HG02623 (cell line): ENCODE measurements around the gene LPO.

ENCODE experiments used
- ATAC-seq: cut with Tn5 transposase; IDR thresholded peaks from one replicate; pipeline ENCODE4 v1.9.1; 2021; ENCODE audit warnings: moderate library complexity; ENCODE audit not compliant: unreplicated experiment

Gene LPO

DNA sequence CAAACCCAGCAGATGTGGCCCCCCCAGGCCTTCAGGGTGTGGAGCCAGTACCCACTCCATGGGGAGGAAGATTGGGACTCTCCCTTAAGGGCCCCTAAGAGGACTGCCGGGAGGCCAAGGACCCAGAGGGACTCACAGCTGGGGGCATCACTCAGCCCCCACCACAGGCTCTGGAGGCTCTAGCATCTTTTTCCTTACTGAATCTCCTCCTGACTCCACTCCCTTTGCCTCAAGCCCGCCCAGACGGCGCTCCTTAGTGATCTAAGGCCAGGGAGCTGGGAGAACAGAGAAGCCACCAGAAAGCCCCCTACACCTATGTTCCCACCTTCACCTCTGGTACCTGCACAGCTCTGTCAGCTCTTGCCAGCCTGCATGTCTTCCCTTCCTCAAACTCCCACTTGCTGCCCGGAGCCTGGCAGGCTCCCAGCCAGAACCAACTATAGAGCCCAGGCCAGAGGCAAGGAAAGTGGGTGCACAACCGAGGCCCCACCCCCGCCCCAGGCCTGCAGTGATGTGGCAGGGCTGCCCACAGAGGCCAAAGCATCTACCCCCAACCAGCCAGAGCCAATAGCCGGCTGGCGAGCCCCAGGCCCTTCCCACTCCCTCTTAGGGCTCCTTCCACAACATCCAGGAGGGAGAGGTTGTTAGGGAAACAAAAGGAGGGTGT, 64.7 kb downstream of the LPO start:
- no peak for ATAC-seq

DNA sequence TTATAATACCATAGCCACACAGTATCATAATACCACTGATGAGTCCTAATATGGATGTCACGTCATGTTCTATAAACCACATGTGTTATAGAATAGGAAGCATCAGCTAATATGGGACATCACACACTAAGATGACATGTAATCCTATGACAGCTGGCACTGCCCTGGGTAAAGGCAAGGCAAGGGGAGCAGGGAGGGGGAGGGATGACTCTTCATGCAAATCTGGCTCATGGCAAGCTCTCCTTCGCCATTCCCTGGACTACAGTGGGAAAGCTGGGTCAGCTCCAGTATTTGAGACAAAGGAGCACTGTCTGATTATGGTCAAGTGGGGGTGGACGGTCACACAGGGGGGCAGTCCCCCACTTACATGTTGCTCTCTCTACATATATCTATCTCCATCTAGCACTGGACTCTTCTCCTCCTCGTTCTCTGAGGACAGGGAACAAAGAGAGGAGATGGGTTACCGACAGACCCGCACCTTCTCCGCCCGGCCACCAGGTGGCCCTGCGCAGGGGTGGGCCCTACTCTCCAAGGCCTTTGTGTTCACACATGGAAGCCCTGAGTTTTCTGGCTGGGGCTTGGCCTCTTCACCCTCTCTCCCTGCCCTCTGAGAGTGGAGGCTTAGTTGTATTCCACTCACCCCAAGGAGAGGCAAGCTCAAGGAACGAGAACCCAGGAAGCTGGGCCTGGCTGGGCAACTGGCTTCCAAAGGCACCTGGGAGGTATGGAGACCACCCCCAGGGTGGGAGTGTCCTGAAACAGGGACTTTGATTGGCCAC, 65.8 kb downstream of the LPO start:
- no peak for ATAC-seq

DNA sequence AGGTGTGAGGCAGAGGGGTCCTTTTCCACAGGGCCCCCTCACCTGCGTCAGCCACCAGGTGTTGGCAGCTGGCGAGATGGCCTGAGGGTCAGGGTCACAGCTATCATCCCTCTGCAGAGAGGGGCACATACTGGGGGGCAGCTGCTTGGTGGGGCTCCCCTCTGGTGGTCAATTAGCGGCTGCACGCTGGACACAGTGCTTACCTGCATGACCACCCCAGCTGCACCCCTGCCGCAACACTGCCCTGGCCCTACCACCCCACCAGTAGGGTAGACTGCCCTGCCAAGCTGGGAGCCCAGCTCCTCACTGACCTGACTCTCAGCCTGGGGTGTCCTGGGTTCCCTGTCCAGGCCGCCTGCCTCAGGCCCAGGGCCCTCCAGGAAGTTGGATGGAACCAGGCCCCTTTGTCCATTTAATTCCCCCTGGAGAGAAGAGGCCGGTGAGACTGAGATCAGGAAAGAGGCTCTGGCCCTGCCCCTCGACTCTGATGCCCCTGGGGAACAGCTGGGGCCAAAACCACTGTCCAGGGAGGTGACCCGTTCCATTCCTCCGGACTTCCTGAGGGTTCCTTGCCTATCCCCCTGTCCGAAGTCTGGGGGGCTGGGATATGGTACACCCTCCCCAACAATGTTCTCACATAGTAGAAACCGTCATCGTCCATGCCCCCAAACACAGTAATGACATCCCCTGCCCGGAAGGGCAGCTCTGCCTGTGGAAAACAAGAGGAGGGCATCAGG, 66.5 kb downstream of the LPO start:
- no peak for ATAC-seq

DNA sequence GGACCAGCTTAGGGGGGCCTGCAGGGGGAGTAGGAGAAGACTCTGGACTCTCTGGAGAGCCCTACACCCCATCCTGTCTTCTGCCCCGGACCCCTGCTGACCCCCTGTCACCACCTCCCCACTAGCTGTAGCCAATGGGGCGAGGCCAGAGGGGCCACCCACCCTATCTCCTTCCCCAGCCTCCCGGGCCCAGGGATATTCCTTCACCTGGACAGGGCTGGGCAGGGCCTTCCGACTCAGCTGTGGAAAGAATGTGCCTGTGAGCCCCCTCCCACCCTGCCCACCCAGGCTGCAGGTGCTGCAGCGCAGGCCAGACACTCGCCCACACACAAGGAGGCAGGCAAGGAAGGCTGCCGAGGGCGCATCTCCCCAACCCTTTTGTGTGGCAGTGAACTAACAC, 67.2 kb downstream of the LPO start:
- ATAC-seq = no peak

DNA sequence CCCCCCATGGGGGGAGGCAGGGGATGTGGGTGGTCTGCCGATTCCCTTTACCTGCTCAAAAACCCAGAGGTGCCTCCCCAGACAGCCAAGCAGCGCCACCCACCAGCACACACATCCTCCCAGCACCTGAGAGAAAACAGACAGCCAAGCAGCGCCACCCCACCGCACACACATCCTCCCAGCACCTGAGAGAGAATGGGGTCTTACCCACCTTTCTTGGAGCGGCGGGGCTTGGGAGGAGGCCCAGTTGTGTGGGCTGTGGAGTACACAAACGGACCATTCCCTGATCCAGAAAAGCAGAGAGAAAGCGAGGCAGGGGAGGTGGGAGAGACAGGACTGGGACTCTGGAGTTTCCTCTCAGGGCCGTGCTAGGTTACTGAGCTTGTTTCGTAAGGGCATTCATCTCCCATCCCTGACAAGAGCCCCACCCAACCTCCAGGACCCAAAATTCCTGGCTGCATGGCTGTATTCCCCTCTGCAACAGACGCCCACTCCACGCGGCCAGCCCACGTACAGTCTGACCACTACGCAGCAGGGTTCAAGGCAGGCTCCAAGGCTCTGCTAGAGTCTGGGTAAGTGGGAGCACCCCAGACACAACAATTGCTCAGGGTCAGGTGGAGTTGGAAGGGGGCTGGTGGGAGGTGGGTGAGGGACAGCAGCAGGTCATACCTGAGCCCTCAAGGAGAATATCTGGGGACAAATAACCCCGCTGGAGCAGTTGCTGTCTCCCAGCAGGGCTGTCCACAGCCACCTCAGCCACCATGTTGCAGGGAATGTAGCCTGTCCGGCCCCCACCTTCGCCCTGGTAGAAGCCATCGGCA, 68.0 kb downstream of the LPO start:
- ATAC-seq = no peak

DNA sequence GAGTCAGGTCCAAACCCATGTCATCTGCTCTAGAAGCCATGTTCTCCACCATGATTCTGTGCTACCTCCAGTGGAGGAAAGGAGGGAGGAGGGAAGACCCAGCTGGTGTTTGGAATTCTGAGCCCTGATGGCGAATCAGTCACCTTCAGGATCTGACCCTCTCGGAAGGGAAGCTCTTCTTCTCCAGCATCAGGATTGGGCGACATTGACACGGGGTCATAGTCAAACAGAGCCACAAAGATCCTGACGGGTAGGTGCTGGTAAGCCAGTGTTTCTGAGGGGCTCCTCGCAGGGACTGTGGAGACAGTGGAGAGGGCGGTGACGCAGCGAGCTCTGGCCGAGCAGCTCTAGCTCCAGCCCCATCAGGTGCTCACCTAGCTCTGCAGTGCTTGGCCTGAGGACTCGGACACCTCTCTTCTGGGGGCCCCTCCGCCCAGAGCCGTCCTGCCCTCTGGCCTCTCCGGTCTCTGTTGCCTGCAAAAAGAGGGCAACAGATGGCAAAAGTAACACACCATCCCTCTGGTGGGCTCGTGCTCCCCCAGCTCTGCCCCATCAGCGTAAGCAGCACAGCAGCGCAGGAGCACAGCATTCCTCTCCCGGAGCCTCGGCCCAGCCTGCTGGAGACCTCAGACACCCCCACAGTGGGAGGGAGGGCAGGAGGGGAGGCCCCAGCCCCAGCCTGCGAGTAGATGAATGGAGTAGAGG, 69.2 kb downstream of the LPO start:
- no peak for ATAC-seq

DNA sequence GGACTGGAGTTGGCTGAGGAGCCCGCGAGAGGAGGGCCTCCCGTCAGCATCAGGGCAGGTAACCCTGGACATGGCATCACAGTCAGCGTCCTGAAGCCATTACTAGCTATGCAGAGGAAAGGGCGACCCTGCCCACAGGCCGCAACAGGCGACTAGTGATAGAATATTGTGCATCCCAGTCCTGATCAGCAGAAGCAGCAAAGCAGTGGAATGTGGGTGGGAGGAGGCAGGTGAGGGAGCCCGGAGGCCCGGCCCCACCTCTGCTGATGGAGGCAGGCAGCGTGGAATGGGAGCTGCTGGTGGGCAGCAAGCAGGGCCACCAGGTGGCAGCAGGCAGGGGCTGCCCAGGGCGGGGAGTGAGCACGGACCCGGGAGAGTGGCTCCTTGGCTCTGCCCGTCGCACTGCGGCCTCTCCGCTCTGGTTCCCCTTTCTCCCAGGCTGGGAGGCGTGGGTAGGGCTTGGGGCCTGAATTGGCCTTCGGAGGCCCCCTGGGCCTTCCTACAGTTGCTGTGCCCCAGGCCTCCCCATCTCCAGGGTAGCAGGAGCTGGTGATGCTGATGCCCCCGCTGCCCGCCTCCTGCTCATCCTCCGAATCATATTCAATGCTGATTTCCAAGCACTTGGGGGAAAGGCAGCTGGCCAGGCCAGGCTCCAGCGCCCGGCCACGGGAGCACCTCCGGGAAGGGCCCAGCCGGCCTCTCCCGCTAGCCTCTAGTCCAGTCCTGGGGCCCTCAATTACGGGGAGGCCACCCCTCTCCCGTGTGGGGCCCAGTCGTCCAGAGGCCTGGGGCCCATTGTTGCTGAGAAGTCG, 70.0 kb downstream of the LPO start:
- ATAC-seq = no peak

DNA sequence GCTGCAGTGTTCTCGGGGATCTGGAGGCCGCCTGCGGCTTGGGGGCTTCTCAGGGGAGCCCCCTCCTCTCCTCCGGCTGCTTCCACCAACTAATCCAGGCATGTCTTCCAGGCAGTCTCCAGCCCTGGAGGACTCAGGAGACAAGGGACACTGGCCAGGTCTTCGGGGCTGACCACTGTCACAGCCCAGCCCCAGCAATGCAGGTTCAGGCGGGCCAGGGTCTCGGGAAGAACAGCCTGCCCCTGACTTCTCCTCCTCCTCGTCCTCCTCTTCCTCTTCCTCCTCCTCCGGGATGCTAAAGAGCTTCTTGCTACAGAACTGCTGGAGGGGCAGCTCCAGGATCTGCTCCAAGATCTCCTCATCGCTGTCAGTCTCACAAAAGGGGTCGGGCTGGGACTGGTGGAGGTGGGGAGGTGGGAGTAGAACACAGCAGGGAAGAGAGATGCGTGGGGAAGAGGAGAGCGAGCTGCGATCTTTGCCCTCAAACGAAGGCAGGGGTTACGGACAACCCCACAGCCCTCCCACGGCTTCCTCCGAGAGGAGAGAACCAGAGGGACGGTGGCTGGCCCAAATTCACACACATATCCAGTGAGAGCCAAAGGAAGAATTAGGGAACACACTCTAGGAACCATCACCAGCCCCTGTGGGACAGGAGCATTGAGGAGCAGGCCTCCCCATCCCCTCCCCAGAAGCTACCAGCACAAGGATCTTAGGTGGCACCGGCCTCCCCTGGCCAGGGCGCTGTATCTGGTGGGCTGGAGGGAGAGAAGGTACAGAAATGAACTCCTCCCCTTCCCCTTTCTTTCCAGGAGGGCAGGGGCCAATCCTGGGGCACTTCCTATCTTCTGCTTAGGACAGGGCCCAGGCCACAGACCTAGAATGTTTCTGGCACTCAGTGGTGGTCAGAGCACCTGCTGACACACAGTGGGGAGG, 70.9 kb downstream of the LPO start:
- ATAC-seq = no peak

DNA sequence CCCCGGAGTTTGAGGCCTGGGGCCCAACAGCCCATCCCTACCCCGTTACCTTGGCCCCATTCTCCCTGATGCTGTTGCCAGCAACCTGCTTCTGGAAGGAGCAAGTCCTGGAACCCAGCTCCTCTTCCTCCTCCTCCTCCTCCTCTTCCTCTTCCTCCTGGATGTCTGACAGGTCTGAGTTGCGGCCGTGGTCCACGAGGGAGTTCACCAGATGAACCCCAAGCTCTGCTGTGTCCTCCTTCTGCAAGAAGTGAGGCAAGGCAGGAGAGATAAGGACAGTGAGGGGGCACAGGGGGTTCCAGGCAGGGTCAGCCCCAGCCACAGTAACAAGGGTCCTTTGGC, 71.5 kb downstream of the LPO start:
- no peak for ATAC-seq

DNA sequence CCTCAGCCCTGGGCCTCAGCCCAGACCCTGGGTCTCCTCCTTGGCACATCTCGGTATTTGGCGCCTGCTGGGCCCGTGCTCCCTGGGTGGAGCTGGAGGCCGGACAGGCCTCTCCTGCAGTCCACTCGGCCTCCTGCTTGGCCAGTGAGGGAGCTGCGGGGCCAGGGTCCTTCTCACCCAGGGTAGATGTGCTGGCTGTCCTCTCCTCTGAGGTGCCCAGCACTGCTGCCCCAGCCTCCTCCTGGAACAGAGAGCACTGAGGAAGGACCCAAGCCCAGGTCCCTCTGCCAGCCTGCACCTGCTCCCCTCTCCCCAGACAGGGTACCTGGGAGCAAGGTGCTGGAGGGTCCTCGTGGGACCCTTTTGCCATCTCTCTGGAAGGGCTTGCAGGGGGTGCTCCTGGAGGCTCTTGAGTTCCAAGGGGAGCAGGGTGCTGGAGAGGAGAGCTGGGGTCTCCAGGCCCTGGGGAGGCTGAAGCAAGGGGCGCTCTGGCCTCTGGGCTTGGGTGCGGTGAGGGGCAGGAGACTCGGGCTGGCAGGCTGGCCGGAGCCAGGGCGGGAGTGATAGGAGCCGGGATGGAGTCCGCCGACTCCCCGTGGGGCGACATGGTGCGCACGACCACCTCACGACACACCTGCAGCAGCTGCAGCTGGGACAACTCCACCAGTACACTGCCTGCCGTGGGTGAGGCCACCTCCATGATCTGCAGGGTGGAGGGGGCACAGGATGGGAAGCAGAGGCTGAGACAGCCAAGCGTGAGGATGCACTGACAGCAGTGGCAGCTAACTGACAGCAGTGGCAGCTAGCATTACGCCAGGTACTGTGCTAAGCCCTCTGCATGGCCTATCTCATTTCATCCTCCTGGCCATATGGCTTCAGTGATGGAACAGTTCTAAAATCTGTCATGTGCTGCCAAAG, 72.4 kb downstream of the LPO start:
- ATAC-seq = no peak

DNA sequence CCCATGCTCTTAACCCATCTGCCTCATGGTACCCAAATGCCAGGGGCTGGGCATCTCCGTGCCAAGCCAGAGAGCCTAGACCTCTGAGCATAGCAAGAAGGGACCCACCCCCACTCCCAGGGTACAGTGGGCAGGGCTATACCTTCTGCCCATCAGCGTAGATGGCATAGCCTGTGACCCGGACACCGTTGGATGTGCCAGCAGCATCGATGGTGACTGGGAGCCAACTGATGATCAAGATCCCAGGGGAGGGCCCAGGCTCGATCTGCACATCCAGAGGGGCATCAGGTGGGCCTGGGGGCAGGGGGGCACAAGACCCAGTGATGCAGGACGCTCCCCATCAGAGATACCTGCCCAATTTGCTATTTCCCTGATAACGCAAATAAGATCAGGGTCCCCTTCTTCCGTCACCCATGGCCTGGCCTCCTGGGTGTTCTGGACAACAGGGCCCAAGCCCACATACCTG, 73.1 kb downstream of the LPO start:
- ATAC-seq = no peak

DNA sequence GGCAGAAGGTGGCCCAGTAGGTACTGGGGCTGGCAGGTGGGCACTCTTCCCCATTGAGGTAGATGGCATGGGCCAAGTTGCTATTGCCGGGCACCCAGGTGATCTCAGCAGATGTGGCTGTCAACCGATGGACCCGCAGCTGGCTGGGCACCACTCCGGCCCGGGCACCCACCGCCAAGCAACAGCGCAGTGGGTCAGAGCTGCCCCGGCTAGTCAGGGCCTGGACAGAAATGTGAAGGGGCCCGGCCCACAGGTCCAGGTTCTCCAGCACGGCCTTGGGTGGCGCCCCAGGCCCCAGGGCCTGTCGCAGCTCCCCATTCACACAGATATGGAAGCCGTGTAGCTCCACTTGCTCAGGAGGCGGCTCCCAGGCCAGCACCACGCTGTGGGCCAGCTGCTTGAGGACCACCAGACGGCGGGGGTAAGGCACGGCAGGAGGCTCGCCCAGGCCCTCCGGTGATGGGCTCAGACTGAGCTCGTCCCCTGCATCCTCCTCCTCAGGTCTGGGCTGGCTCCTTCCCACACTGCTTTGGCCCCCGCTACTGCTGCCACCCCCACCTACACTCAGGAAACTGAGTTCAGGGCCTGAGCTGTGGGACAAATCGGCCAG, 73.7 kb downstream of the LPO start:
- ATAC-seq = no peak

DNA sequence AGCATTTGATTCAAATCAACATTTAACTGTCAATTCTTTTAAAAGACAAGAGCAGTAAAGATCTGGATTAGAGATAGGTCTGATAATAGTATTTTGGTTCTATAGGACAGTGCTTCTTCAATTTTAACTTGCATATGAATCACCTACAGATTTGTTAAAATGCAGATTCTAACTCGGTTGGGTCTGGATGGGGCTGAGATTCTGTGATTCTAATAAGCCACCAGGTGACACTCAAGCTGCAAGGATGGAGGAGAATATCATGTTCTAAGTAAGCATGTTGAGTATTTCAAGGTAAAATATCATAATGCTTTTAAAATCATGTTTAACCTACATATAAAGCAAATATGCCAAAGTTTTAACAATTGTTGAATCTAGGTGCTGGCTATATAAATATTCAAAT, 74.4 kb downstream of the LPO start:
- no peak for ATAC-seq

DNA sequence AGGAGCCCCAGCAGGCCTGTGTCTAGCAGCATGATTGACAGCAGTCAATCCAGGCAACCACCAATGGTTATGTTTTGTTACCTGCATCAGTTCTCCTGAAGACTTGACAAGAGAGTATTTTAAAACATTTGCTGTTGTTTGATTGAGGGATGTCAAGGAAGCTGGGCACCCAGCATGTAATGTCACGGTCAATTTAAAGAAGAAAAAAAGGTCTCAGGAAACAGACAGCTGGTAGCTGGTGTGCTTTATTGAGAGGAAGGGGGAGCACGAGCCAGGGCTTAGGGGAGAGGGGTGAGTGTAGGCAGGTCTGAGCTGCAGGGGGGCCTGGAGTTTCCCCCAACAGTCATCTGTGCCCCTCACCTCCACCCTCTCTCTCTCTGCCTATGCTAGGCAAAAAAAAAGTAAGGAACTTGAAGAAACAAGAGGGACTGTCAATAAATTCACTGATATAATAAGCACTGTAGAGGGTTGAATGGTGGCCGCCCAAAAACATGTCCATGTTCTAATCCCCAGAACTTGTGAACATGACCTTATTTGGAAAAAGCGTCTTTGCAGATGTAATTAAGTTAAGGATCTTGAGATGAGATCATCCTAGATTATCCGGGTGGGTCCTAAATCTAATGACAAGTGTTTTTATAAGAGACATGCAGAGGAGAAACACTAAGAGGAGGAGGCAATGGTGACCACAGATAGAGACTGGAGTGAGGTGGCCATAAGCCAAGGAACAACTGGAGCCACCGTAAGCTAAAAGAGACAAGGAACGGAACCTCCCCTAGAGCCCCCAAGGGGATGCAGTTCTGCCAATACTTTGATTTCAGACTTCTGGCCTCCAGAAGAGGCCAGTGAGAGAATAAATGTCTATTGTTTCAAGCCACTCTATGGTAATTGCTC, 75.7 kb downstream of the LPO start:
- ATAC-seq = no peak

DNA sequence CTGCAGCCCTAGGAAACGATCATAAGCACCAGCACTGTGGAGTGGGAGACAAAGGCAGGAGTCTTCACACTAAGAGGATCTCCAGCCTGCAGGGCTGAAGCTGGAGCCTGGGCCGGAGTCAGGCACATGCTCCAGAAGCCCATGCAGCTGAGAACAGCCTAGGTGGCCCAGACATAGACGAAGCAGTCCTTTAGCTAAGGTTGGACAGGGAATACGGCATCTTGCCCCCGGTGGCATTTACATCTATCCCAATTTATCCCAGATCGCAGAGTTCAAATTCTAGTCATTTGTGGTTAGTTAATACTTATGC, 76.3 kb downstream of the LPO start:
- no peak for ATAC-seq

DNA sequence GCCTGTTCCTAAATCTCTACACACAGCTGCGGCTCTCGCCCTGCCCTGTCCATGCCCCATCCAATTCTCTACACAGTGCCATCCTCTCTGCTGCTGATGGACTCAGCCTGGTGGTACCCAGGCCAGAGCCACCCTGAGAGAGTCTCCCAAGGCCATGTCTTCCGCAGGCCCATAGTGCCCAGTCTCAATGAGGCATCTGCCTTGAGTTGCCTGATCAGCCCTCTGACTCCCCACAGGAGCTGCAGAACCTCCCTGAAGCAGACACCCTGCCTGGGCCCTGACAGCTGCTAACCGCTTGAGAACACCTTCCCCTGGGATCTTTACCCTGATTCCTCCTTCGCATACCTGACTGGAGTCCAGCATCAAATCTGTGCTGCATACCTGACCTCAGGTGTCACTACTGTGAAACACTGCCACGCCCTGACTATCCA, 76.9 kb downstream of the LPO start:
- no peak for ATAC-seq
